NCI-H526 treated with DMSO at 0.1 percent for 48 hours (cell line): Measurements from ENCODE around the gene SERPINA6.
"Not testable (repeated sequence)": the region's sequence is repeated elsewhere in the genome, so short reads cannot be mapped to it uniquely, and the experiment has no call there.

Experiments
- DNase-seq: peaks from one replicate; lab custom pipeline; 2025; lab: John Stamatoyannopoulos, UW

Gene SERPINA6

GRCh38 chr14:94321421-94322271, 1.5 kb downstream of the SERPINA6 start:
- DNase-seq = no peak

- DNase-seq = no peak
Observed at GRCh38 chr14:94320243-94320642, 2.9 kb downstream of the SERPINA6 start.

- DNase-seq = no peak
Observed at GRCh38 chr14:94317259-94317658, 5.9 kb downstream of the SERPINA6 start.

GRCh38 chr14:94316692-94317091, 6.4 kb downstream of the SERPINA6 start:
- no peak for DNase-seq

GRCh38 chr14:94314890-94315289, 8.2 kb downstream of the SERPINA6 start:
- no peak for DNase-seq

GRCh38 chr14:94313991-94314655, 9.0 kb downstream of the SERPINA6 start:
- no peak for DNase-seq

- no peak for DNase-seq
Observed at GRCh38 chr14:94312481-94313246, 10.5 kb downstream of the SERPINA6 start.

- no peak for DNase-seq
Observed at GRCh38 chr14:94310248-94310647, 12.9 kb downstream of the SERPINA6 start.

GRCh38 chr14:94309721-94310120, 13.4 kb downstream of the SERPINA6 start:
- no peak for DNase-seq

GRCh38 chr14:94307410-94307992, 15.6 kb downstream of the SERPINA6 start:
- DNase-seq = peak; percentile 44

GRCh38 chr14:94306047-94306978, 16.8 kb downstream of the SERPINA6 start:
- no peak for DNase-seq

GRCh38 chr14:94305620-94306019, 17.5 kb downstream of the SERPINA6 start:
- no peak for DNase-seq

- DNase-seq = no peak
Observed at GRCh38 chr14:94304243-94304642, 18.9 kb downstream of the SERPINA6 start.

- DNase-seq = no peak
Observed at GRCh38 chr14:94303111-94303510, 20.0 kb downstream of the SERPINA6 start.

- DNase-seq = no peak
Observed at GRCh38 chr14:94298130-94298529, 25.0 kb downstream of the SERPINA6 start.

GRCh38 chr14:94296181-94296545, 27.0 kb downstream of the SERPINA6 start:
- not testable (repeated sequence) for DNase-seq

GRCh38 chr14:94295360-94296180, 27.6 kb downstream of the SERPINA6 start:
- no peak for DNase-seq

GRCh38 chr14:94293578-94293924, 29.6 kb downstream of the SERPINA6 start:
- DNase-seq = no peak

- no peak for DNase-seq
Observed at GRCh38 chr14:94292872-94293577, 30.1 kb downstream of the SERPINA6 start, which contains the start of gene SERPINA10. Gene SERPINA10 (minus strand): TSS chr14:94293268. CDS start chr14:94290593, 2,675 bp downstream.

- no peak for DNase-seq
Observed at GRCh38 chr14:94292526-94292871, 30.6 kb downstream of the SERPINA6 start.
